ENCODE measurements around the gene AGAP1. TPM values are rescaled to one million over a fixed set of nuclear protein-coding genes. Genes with fewer than 3 reads are reported as not detected.

The AGAP1 gene
- total RNA-seq, 1 experiment from 2014 or later, result 23.4 TPM

- Histone ChIP-seq H3K27me3 (replicated peaks) (no peaks in the 10 kb centered on the region), H3K27ac (no peak overlapping the region), H3K9me3 (replicated peaks) (no peaks in the 10 kb centered on the region), H3K36me3 (peaks cover 63% of the 10 kb centered on the region), H3K4me1 (replicated peaks) (no peaks in the 10 kb centered on the region), H3K4me3 (no peak overlapping the region)
- DNase-seq (ENCODE audit: low read depth in 1 of 2, low spot score in 2 of 2), result no peak
Measured at GRCh38 chr2:235811446-235812184, 317.8 kb downstream of the AGAP1 start.

GRCh38 chr2:235812185-235812665, 318.4 kb downstream of the AGAP1 start:
- DNase-seq (ENCODE audit: low read depth in 1 of 2, low spot score in 2 of 2), result no peak
- Histone ChIP-seq H3K36me3 (peaks cover 57% of the 10 kb centered on the region), H3K27ac (no peak overlapping the region), H3K4me3 (no peak overlapping the region), H3K4me1 (replicated peaks) (peaks cover 5% of the 10 kb centered on the region), H3K27me3 (replicated peaks) (no peaks in the 10 kb centered on the region), H3K9me3 (replicated peaks) (no peaks in the 10 kb centered on the region)

- H3K36me3 ChIP-seq, result peaks cover 51% of the 10 kb centered on the region
- H3K27me3 ChIP-seq (replicated peaks), result no peaks in the 10 kb centered on the region
- H3K4me1 ChIP-seq (replicated peaks), result peaks cover 13% of the 10 kb centered on the region
- no peak overlapping the region for H3K27ac ChIP-seq
- no peaks in the 10 kb centered on the region for H3K9me3 ChIP-seq (replicated peaks)
- H3K4me3 ChIP-seq, result no peak overlapping the region
- DNase-seq (ENCODE audit: low read depth in 1 of 2, low spot score in 2 of 2), result no peak
Measured at GRCh38 chr2:235813398-235813797, 319.6 kb downstream of the AGAP1 start.

- Histone ChIP-seq H3K9me3 (replicated peaks) (no peaks in the 10 kb centered on the region), H3K27ac (no peak overlapping the region), H3K4me3 (no peak overlapping the region), H3K4me1 (replicated peaks) (peaks cover 13% of the 10 kb centered on the region), H3K36me3 (peaks cover 18% of the 10 kb centered on the region), H3K27me3 (replicated peaks) (no peaks in the 10 kb centered on the region)
- DNase-seq (ENCODE audit: low read depth in 1 of 2, low spot score in 2 of 2), result no peak
Measured at GRCh38 chr2:235820571-235820970, 326.7 kb downstream of the AGAP1 start.

GRCh38 chr2:235824331-235824730, 330.5 kb downstream of the AGAP1 start:
- Histone ChIP-seq H3K27me3 (replicated peaks) (no peaks in the 10 kb centered on the region), H3K27ac (no peak overlapping the region), H3K4me1 (replicated peaks) (0 out of 2 replicates have a peak, but pooled peaks cover 3% of the 10 kb centered on the region), H3K9me3 (replicated peaks) (no peaks in the 10 kb centered on the region), H3K4me3 (no peak overlapping the region), H3K36me3 (peaks cover 25% of the 10 kb centered on the region)
- DNase-seq (ENCODE audit: low read depth in 1 of 2, low spot score in 2 of 2), result no peak

- no peak overlapping the region for H3K4me3 ChIP-seq
- H3K9me3 ChIP-seq (replicated peaks), result no peaks in the 10 kb centered on the region
- H3K27me3 ChIP-seq (replicated peaks), result no peaks in the 10 kb centered on the region
- H3K36me3 ChIP-seq, result peaks cover 25% of the 10 kb centered on the region
- H3K4me1 ChIP-seq (replicated peaks), result 0 out of 2 replicates have a peak, but pooled peaks cover 3% of the 10 kb centered on the region
- no peak for DNase-seq (ENCODE audit: low read depth in 1 of 2, low spot score in 2 of 2)
- no peak overlapping the region for H3K27ac ChIP-seq
Measured at GRCh38 chr2:235825946-235826345, 332.1 kb downstream of the AGAP1 start.

- H3K4me1 ChIP-seq (replicated peaks), result 0 out of 2 replicates have a peak, but pooled peaks cover 3% of the 10 kb centered on the region
Measured at GRCh38 chr2:235826826-235827225, 333.0 kb downstream of the AGAP1 start.

GRCh38 chr2:235827585-235827992, 333.7 kb downstream of the AGAP1 start:
- H3K27me3 ChIP-seq (replicated peaks), result no peaks in the 10 kb centered on the region
- H3K4me3 ChIP-seq, result no peak overlapping the region
- no peaks in the 10 kb centered on the region for H3K9me3 ChIP-seq (replicated peaks)
- no peak overlapping the region for H3K27ac ChIP-seq
- H3K4me1 ChIP-seq (replicated peaks), result 0 out of 2 replicates have a peak, but pooled peaks cover 3% of the 10 kb centered on the region
- no peak for DNase-seq (ENCODE audit: low read depth in 1 of 2, low spot score in 2 of 2)
- H3K36me3 ChIP-seq, result peaks cover 33% of the 10 kb centered on the region

More at GRCh38 chr2:235826826-235827225, 333.0 kb downstream of the AGAP1 start:
- no peak for DNase-seq (ENCODE audit: low read depth in 1 of 2, low spot score in 2 of 2)
- no peak overlapping the region for H3K27ac ChIP-seq
- H3K9me3 ChIP-seq (replicated peaks), result no peaks in the 10 kb centered on the region
- no peak overlapping the region for H3K4me3 ChIP-seq
- no peaks in the 10 kb centered on the region for H3K27me3 ChIP-seq (replicated peaks)
- peaks cover 31% of the 10 kb centered on the region for H3K36me3 ChIP-seq

GRCh38 chr2:235829726-235830125, 335.9 kb downstream of the AGAP1 start:
- no peaks in the 10 kb centered on the region for H3K27me3 ChIP-seq (replicated peaks)
- no peak overlapping the region for H3K27ac ChIP-seq
- H3K4me1 ChIP-seq (replicated peaks), result 0 out of 2 replicates have a peak, but pooled peaks cover 3% of the 10 kb centered on the region
- no peak overlapping the region for H3K4me3 ChIP-seq
- no peaks in the 10 kb centered on the region for H3K9me3 ChIP-seq (replicated peaks)
- no peak for DNase-seq (ENCODE audit: low read depth in 1 of 2, low spot score in 2 of 2)
- H3K36me3 ChIP-seq, result peaks cover 35% of the 10 kb centered on the region

GRCh38 chr2:235831755-235832154, 337.9 kb downstream of the AGAP1 start:
- no peaks in the 10 kb centered on the region for H3K27me3 ChIP-seq (replicated peaks)
- 0 out of 2 replicates have a peak, but pooled peaks cover 3% of the 10 kb centered on the region for H3K4me1 ChIP-seq (replicated peaks)
- H3K4me3 ChIP-seq, result no peak overlapping the region
- peaks cover 32% of the 10 kb centered on the region for H3K36me3 ChIP-seq
- no peak overlapping the region for H3K27ac ChIP-seq
- no peak for DNase-seq (ENCODE audit: low read depth in 1 of 2, low spot score in 2 of 2)
- no peaks in the 10 kb centered on the region for H3K9me3 ChIP-seq (replicated peaks)

GRCh38 chr2:235832941-235833340, 339.1 kb downstream of the AGAP1 start:
- Histone ChIP-seq H3K4me3 (no peak overlapping the region), H3K4me1 (replicated peaks) (no peaks in the 10 kb centered on the region), H3K9me3 (replicated peaks) (no peaks in the 10 kb centered on the region), H3K27ac (no peak overlapping the region), H3K27me3 (replicated peaks) (no peaks in the 10 kb centered on the region), H3K36me3 (peaks cover 27% of the 10 kb centered on the region)
- no peak for DNase-seq (ENCODE audit: low read depth in 1 of 2, low spot score in 2 of 2)

- H3K4me3 ChIP-seq, result no peak overlapping the region
- no peak for DNase-seq (ENCODE audit: low read depth in 1 of 2, low spot score in 2 of 2)
- no peaks in the 10 kb centered on the region for H3K4me1 ChIP-seq (replicated peaks)
- H3K27ac ChIP-seq, result no peak overlapping the region
- no peaks in the 10 kb centered on the region for H3K9me3 ChIP-seq (replicated peaks)
- peaks cover 17% of the 10 kb centered on the region for H3K36me3 ChIP-seq
- no peaks in the 10 kb centered on the region for H3K27me3 ChIP-seq (replicated peaks)
Measured at GRCh38 chr2:235833971-235834620, 340.3 kb downstream of the AGAP1 start.

- H3K27me3 ChIP-seq (replicated peaks), result no peaks in the 10 kb centered on the region
- no peak overlapping the region for H3K27ac ChIP-seq
- H3K4me3 ChIP-seq, result no peak overlapping the region
- H3K4me1 ChIP-seq (replicated peaks), result no peaks in the 10 kb centered on the region
- peaks cover 17% of the 10 kb centered on the region for H3K36me3 ChIP-seq
- no peaks in the 10 kb centered on the region for H3K9me3 ChIP-seq (replicated peaks)
- DNase-seq (ENCODE audit: low read depth in 1 of 2, low spot score in 2 of 2), result no peak
Measured at GRCh38 chr2:235834781-235835180, 340.9 kb downstream of the AGAP1 start.

GRCh38 chr2:235835810-235836209, 342.0 kb downstream of the AGAP1 start:
- Histone ChIP-seq H3K4me3 (no peak overlapping the region), H3K36me3 (peaks cover 17% of the 10 kb centered on the region; the same call in 1 of the 2 replicates), H3K27ac (no peak overlapping the region), H3K4me1 (replicated peaks) (no peaks in the 10 kb centered on the region), H3K9me3 (replicated peaks) (no peaks in the 10 kb centered on the region), H3K27me3 (replicated peaks) (no peaks in the 10 kb centered on the region)
- DNase-seq (ENCODE audit: low read depth in 1 of 2, low spot score in 2 of 2), result no peak
